ENCODE measurements around the gene SMC4. TPM values are rescaled to one million over a fixed set of nuclear protein-coding genes. Genes with fewer than 3 reads are reported as not detected.

Gene SMC4
- total and polyA plus RNA-seq, 10 of the 15 experiments (the other 5 are each of a cell fraction or from before 2014, with no cell fraction given), result 75.6 to 288 (median 136) TPM

DNA sequence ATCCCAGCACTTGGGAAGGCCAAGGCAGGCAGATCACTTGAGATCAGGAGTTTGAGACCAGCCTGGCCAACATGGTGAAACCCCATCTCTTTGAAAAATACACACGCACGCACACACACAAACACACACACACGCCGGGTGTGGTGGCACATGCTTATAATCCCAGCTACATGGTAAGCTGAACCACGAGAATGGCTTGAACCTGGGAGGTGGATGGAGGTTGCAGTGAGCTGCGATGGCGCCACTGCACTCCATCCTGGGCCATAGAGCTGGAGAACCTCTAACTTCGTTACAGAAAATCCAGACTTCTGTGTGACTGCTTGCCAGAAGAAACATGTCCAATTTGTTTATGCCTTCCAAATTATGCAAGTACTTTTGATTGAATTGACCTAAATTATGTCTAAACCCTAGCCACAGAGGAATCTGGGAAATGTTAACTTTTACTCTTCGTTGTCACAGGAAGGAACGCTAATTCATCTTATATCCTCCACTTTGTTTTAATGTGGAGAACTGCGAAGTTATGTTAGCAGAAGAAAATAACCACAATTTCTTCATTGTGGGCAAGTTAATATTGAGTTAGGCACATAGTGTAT lies 28.5 kb downstream of the SMC4 start:
- H3K4me2 ChIP-seq (ENCODE audit: control insufficient read depth, insufficient read depth), result no peak overlapping the region
- SMC1A ChIA-PET (ENCODE audit: uncharacterized antibody, unreplicated experiment), result interaction anchor here (1.4 kb wide), 1 partner anchor 11 kb away, joined by 4 read pairs; no protein-coding TSS in a partner anchor
- no peaks in the 10 kb centered on the region; the same call in none of the 2 replicates for H3K79me2 ChIP-seq (ENCODE audit: control insufficient read depth, insufficient read depth, low read length)
- H3K9me3 ChIP-seq (replicated peaks; ENCODE audit: control insufficient read depth, insufficient read depth, low read length), result no peaks in the 10 kb centered on the region
- CTCF ChIA-PET, result interaction anchor here (1.3 to 3.2 kb wide), 2 partner anchors 13 to 15 kb away, joined by 3 to 13 read pairs; no protein-coding TSS in a partner anchor
- RAD21 ChIA-PET (ENCODE audit: unreplicated experiment), result no interaction called here
- FAIRE-seq (no peak), ATAC-seq (peak; percentile 13; the same call in 2 of the 3 replicates), DNase-seq (ENCODE audit: low read depth, low spot score) (no peak)
- H3K27me3 ChIP-seq (replicated peaks in 1 of 2; ENCODE audit: control insufficient read depth in 2 of 2, insufficient read depth in 2 of 2, low read length in 1 of 2), result no peaks in the 10 kb centered on the region
- no peak overlapping the region for H2AFZ ChIP-seq (ENCODE audit: control insufficient read depth, low read depth, low read length)
- no peak for TF ChIP-seq EGR1 (IDR thresholded peaks at IDR 0.05; ENCODE audit: borderline replicate concordance in 1 of 2, low read depth in 2 of 2, low read length in 2 of 2)
- TF ChIP-seq MTA3 (IDR thresholded peaks at IDR 0.05; ENCODE audit: borderline replicate concordance, low read length), result no peak
- TF ChIP-seq CBX5 (IDR thresholded peaks at IDR 0.05; ENCODE audit: low read depth), result no peak
- no peak for TF ChIP-seq POLR2AphosphoS5 (IDR thresholded peaks at IDR 0.05; ENCODE audit: low read length)
- no peak for TF ChIP-seq IRF3 (IDR thresholded peaks at IDR 0.05)
- in situ Hi-C loops (cut with MboI) (no loop called here), intact Hi-C loops (cut with micrococcal nuclease; ENCODE audit: unreplicated experiment) (no loop called here)
- no peak overlapping the region for H3K4me3 ChIP-seq
- 97% methylated on average over 11 of the region's 11 CpGs for WGBS (ENCODE audit: insufficient coverage, insufficient replicate concordance, low lambda C conversion rate, missing lambda C conversion rate)
- no TSS peak for BruUV-seq (replicated peaks)
- no peak overlapping the region for H3K9ac ChIP-seq (ENCODE audit: control insufficient read depth, insufficient read depth, low read length)
- H3K36me3 ChIP-seq (ENCODE audit: control insufficient read depth in 2 of 2, insufficient read depth in 2 of 2, low read length in 1 of 2), result peaks cover 8 to 59% of the 10 kb centered on the region in 2 experiments
- no peaks in the 10 kb centered on the region for H3K4me1 ChIP-seq (ENCODE audit: control insufficient read depth, insufficient read depth, low read length)
- POLR2A ChIA-PET, result no interaction called here
- H3K27ac ChIP-seq (ENCODE audit: control insufficient read depth, insufficient read depth), result no peak overlapping the region
- no peaks in the 10 kb centered on the region for H4K20me1 ChIP-seq (ENCODE audit: control insufficient read depth, insufficient read depth)

Measured in GM12878 (cell line).